ENCODE results near the gene CCDC106.

CCDC106 gene

DNA sequence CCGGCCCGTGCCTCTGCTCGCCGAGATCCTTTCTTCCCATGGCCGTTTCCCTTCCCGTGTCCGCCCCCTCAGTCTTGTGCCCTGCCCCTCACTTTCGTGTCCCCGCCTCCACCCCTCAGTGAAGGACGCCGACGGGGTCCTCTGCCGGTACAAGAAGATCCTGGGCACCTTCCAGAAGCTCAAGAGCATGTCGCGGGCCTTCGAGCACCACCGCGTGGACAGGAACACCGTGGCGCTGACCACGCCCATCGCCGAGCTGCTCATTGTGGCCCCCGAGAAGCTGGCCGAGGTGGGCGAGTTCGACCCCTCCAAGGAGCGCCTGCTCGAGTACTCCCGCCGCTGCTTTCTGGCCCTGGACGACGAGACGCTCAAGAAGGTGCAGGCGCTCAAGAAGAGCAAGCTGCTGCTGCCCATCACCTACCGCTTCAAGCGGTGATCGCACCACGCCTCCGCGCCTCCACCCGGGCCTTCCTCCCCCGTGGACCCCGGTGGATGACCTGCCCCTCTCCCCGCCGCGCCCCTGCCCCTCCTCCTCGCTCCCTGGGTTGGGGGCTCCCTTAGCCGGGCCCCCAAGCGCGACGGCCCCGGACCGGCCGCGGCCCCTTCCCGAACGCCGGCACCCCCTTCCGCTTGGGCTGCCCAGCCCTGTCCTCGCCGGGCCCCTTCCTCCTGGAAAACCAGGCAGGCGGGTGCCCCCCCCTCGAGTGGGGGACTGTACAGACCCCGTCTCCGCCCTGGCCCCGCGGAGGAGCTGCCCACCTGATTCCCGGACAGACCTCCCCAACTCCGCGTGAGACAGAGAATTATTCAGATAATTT lies 4.5 kb downstream of the CCDC106 start:
- no peak for DNase-seq

DNA sequence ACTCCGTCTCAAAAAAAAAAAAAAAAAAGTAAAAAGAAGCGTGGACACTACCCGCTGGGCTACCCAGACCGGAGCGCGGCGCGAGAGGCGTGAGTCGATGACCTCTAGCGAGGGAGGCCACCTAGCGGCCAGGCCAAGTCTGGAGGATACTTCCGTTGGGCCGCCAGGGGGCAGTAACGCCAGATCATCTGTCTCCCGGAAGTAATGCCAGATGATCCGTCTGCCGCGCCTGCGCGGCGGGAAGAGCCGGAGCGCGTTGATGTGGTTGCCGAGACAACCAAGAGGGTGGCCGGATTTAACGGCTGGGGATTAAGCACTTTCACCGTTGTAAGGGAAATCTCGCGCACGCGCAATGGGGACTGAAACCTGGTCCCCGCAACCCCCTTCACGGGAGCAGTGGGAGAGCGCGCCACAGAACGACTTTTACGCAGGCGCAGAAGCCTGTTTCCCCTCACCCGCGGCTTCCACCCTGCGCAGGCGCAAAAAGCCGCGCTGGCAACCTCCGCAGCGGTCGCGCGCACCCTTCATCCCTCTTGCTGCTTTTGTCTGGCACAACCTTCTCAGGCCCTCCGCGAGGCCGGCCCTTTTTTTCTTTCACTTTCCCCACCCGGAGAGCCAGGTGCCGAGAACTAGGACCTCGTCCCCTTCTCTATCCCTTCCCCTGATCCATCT lies 5.8 kb downstream of the CCDC106 start:
- DNase-seq, result peak; percentile 95

DNA sequence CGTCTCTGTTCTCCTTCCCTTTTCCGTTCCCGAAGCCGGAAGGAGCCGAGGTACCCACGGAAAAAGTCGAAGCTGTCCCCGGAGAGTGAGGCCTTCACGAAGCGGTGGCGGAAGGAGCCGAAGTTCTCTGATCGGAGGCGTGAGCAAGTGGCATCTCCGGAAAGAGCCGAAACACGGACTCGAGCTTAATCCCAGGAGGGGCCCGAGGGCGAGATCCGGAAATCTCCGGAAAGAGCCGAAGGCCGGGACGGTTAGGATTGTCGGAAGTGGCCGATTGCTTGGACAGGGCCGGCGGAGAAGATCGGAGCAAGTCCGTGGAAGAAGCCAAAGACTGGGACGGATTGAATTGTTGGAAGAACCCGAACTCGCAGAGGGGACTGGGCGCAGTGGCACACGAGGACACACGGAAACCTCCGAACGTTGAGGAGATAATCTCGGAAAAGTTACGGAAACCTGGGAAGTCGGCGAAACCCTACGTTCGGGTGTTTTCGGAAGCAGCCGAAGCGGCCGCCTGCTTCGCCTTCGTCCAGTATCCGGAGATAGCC lies 6.4 kb downstream of the CCDC106 start:
- DNase-seq, result peak; percentile 94

DNA sequence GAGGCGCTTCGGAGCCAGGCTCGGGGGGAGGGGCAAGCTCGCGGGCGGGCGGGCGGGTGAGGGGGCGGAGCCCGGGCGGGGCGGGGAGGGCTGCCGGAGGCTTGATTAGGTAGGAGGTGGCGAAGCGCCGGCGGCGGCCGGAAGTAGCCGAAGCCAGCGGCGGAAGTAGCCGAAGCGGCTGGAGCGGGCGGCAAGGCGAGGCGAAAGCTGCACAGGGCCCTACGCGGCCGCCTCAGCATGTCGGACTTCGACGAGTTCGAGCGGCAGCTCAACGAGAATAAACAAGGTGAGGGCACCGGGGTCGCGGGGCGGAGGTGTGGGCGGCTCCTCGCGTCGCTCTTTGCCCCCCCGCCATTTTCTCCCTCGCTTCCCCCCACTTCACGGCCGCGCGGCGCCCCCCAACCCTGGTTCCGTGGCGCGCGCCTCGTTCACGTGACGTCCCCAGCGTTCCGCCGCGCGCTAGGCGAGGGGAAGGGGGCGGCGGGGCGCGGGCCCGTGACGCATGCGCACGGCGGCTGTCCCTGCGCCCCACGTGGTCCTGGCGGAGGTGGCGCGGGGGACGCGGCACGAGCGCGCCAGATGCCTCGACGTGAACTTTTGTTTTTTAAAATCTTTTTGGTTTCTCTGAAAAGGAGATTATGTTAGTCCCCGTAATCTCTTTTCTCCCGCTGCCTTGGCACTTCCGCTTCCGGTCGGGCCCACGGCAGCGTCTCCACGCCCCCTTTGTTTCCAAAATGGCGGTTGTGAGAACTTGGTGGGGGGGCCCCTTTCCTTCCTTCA lies 7.0 kb downstream of the CCDC106 start, which contains the start of gene U2AF2:
U2AF2 (plus strand) TSS at position 168 of the 780 bp plus-strand sequence; CDS start at position 238, 70 bp downstream.
- peak; percentile 66 for DNase-seq

DNA sequence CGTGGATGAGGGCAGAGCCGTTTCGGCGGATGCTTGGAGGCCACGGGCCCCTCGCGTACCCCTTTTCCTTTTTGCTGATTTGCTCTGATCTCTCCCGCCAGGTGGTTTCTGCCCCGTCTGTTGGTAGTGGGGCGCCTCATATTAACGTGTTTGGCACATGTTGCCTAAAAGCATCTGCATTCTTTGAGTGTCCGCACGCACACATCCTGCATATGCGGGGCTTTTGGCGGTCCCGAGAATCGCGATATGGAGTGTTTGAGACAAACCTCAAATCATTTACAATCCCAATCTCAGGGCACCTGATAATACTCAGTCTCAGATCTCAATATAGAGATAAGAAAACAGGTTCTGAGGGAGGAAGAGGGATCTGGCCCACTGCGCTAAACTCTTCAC lies 7.6 kb downstream of the CCDC106 start:
- DNase-seq, result no peak

DNA sequence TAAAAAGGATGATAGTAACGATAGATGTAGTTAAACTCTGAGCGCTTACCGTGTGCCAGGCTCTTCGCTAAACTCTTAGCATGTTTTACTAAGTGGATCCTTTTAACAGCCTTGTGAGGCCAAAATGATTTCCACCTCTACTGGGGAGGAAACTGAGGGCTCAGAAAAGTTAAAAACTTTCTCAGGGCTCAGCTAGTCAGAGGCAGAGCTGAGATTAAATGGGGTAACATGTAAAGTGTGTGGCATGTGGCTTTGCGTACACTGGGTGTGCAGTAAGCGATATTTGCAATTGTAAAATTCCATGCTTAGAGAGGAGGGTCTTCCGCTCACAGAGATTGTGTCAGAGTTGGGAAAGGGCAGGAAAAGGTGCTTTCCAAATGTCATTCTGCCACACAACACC lies 8.5 kb downstream of the CCDC106 start:
- no peak for DNase-seq

DNA sequence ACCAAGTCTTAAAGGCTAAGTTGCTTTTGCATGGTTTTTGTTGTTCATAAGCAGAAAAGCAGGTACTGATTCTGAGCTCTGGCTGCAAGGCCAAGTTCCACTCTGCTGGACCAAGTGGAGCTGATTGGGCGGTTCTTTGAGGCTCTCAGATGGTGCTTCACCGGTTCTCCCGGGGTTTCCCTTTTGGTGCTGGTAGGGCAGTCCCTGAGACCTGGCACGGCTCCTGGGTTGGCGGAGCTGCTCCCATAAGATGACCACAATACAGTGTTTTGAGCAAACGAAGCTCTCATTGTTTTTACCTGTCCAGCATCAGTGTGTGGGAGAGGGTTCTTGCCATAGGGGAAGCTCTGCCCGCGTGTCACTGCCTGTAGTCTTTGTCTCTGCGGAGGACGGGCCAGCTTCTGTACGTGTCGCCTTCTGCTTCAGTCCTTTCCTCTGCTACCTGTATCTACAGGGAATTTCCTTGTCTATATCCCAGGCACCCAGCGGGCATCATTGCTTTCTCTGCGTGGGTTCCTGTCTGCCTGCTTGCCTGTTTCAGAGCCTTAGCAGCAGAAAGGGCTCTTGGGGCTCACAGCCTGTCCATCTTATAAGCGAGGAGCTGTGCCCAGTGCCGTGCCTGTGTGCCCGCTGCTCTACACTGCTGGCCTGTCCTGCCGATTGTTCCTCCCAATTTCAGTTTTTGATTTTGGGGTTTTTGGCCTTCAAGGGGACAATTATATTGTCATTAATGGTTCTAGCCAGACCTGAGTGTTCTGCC lies 9.2 kb downstream of the CCDC106 start:
- no peak for DNase-seq

DNA sequence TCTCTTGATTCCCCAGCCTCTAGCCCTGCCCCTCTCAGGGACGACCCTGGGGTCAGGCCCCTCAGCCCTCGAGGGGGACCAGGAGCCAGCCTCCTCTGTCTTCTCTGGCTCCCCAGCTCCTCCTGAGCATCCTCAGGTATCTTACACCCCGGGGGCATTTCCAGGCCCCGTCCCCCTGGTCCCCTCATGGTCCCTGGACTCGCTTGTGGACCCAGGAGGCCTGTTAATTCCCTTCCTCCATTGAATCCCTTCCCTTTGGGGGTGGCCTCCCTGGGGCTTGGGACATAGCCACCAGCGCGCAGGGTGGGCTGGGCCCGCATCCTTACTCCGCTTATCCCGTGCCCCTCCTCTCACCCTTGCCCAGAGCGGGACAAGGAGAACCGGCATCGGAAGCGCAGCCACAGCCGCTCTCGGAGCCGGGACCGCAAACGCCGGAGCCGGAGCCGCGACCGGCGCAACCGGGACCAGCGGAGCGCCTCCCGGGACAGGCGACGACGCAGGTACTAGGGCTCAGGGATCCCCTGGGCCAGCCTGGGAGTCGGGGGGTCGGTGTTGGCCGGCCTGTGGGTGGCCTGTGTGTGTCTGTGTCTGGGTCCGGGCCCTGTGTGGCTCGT lies 10.9 kb downstream of the CCDC106 start:
- no peak for DNase-seq

DNA sequence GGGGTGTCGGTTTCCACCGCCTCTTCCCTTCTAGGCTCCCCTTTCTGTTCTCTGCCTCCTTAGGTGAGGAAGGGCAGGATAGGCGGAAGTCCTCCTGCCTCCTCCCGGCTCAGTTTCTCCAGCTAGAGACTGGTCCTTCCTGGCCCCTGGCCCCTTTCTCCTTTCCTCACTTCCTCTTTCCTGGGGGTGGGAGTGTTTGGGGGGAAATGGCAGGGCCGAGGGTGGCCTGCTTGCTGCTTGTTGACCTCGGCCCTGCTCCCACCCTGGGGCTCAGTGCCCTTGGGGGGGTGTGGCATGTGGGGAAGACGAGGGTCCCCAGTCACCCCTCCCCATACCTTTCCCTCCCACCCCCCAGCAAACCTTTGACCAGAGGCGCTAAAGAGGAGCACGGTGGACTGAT lies 11.8 kb downstream of the CCDC106 start:
- DNase-seq, result no peak

DNA sequence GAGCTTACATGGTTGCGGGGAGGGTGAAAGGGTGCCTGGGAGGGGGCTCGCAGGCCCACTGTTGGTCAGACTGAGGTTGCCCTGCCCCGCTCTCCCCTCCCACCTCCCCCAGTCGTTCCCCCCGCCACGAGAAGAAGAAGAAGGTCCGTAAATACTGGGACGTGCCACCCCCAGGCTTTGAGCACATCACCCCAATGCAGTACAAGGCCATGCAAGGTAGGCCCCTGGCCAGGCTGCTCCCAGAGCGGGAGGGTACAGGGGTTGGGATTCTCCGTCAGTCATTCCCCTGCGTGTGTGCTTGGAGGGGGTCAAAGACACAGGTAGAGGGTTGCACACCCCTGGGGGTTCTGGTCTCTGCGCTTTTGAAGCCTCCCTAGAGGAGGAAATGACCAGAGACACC lies 12.4 kb downstream of the CCDC106 start:
- DNase-seq, result no peak

DNA sequence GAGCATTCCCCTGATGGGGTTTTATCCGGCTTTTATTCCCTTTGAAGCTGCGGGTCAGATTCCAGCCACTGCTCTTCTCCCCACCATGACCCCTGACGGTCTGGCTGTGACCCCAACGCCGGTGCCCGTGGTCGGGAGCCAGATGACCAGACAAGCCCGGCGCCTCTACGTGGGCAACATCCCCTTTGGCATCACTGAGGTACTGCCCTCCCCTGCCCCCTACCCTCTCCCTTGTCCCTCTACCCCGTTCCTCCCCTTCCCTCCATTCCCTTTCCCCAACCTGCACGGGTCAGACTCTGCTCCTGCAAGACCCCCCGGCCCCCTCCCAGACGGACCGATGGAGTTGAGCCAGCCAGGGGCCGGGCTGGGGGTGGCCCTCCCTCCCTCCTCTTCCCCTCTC lies 13.0 kb downstream of the CCDC106 start:
- no peak for DNase-seq

DNA sequence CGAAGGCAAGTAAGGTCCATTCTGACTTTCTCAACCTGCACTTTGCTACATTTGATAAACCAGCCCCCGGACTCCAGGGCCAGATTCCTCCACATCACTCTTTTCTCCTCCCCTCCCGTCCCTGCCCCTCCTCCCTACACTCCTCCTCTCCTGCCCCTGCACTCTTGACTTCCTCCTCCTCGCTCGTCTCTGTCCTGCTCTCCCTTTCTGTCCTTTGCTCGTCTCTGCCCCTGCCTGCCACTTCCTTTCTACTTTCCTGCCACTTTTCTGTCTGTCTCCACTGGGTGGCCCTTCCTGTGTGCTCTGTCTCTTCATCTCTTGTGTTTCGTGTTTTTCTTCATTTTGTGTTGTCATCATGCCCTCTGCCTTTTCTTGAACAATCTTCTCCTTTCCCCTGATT lies 13.8 kb downstream of the CCDC106 start:
- DNase-seq, result no peak

DNA sequence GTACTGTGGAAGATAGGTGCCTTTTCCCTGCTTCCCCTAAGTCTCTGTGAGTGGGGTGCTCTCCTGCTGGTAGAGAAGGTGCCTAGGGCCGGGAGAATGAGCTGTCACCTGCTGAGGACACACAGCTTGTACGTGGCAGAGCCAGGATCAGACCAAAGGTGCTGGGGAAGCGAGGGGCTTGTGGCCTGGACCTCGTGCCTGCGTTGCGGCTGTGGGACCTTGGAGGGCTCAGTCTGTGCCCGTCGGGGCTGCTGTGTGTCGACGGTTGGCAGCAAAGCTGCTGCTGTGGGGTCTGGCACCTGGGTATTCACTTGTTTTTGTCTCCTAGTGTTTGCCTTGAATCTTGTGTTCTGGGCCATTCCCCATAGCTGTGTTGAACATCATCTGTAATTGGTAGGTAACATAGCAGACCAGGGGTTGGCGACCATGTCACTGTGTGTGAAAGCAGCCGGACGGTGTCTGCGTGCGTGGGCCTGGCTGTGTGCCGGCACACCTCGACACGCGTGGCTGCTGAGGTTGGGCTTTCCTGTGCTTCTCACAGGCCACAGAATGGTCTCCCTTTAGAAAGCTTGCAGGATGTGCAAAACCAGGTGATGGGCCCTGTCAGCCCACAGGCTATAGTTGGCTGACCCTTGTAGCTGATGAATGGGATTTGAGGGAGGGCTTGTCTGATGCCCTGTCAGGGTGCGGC lies 16.0 kb downstream of the CCDC106 start:
- no peak for DNase-seq

DNA sequence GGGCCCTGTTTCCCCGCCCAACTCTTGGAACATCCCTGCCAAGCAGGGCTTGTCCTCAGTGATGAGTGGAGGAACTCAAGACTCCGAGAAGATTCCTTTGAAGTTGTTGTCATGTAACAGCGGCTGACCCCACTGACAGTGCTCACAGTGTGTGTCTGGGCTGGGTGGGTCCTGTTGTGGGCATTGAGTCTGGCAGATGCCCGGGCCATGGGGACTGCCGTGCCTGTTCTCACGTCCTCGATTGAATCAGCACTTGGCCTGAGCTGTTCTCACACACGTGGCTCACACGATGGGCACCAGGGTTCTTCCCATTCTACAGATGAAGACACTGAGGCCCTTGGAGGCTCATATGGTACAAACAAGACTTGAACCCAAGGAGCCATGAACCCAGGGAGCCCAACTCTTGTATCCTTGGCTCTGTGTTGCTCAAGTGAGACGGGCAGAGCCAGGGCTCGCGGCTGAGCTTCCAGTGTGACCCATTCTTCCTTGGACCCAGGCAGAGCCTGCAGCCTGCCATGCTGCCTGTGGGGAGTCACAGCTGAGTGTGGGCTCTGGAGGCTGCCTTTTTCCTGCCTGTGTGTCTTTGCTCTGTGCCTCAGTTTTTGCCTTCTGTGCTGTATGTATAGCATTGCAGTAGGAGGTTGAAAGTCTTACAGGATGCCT lies 18.5 kb downstream of the CCDC106 start:
- no peak for DNase-seq

DNA sequence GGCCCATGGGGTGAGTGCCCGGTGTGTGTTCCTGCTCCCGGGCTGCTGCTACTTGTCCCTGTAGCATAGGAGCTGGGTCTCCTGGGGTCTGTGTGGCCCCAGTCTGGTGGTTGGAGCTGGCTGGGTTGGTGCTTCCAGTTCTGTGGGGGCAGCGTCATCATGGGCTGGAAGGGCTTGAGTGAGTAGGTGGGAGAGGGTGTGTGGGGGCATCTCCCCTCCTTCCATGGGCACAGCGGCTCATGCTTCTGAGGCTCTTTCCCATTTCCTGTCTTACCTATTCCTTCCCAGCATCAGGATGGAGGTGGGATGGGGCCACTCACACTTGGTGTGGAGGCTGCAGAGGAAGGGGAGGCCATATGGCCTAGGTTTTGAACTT lies 19.0 kb downstream of the CCDC106 start:
- DNase-seq, result no peak

DNA sequence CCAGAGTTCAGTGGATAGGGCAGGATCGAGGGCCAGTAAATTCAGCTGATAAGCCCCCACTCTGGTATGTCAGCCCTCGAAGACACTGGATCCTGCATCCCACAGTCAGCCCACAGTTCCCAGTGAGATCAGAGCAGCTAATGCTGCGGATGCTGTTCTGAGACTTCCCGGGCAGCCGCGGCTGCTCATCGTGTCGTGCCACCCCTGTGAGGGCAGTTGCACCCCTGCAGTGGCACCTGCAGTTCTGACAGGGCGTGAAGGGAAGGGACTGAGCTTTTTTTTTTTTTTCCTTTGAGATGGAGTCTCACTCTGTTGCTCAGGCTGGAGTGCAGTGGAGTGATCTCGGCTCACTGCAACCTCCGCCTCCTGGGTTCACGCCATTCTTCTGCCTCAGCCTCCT lies 19.5 kb downstream of the CCDC106 start:
- DNase-seq, result no peak

DNA sequence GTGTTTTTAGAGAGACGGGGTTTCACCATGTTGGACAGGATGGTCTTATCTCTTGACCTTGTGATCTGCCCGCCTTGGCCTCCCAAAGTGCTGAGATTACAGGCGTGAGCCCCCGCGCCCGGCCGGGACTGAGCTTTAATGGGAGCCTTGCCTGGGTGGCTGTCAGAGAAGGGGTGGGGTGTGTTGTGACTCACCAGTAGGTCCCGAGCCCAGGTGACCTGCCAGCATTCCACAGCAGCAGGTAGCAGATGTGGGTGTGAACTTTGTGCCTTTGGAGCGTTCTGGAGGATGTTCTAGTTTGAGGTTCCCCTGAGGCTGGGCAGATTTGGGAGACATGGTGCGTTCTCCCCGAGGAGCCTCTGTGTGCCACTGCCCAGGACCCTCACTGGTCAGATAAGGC lies 19.9 kb downstream of the CCDC106 start:
- no peak for DNase-seq

DNA sequence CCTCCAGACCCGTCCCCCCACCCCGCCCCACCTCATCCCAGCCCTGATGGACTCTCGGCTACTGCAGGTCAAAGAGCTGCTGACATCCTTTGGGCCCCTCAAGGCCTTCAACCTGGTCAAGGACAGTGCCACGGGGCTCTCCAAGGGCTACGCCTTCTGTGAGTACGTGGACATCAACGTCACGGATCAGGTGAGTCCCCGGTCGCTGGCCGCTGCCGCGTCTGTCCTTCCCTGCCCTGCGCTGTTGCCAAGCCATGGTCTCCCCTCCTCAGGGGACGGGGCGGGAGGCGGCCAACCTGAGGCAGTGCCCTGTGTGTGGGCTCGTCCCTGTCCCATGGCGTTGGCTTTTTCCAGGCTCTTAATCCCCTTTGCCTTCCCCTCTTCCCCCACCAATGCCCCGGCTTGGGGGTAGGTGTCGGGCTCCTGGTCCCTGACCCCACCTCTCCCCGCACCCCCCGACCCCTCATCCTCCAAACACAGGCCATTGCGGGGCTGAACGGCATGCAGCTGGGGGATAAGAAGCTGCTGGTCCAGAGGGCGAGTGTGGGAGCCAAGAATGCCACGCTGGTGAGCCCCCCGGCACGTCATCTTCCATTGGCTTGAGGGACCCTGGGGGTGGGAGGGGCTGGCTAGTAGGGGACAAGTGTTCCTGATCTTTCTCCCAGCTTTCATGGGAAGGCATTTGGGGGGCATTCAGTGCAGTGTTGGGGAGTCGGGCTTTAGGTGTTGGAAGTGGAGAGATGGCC lies 20.8 kb downstream of the CCDC106 start:
- DNase-seq, result no peak

DNA sequence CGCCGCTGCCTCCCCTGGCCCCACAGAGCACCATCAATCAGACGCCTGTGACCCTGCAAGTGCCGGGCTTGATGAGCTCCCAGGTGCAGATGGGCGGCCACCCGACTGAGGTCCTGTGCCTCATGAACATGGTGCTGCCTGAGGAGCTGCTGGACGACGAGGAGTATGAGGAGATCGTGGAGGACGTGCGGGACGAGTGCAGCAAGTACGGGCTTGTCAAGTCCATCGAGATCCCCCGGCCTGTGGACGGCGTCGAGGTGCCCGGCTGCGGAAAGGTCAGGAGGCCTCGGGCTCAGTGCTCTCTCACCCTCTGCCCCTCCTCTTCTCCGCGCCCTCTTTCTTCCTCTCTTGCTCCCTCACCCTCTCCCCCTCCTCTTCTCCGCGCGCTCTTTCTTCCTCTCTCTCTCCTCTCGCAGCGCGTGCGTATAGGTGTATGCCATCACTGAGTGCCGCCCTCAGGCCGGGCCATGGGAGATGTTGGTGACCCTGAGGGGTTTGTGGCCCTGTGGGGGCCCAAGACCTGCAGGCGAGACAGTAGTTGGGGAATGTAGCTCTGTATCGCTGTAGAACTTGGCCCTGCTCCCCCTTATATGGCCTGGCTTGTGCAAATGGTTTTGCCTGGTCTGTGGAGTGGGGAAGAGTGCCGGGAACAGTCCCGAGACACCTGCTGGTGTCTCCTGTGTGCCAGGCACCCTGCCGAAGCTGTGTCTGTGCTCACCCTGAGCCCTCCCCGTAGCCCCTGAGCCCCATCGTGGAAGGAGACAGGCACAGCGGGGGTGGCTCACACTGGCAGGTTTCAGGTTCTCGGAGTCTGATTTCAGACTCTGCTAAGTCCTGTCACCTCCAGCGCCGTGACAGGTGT lies 21.6 kb downstream of the CCDC106 start:
- no peak for DNase-seq
